ENCODE data around the gene LRRFIP1. TPM values are rescaled to one million over a fixed set of nuclear protein-coding genes. Genes with fewer than 3 reads are reported as not detected.

LRRFIP1 gene
- total and polyA plus RNA-seq, 2 of the 13 experiments (the other 11 are each of a cell fraction or from before 2014, with no cell fraction given) = 15.9 to 40.5 TPM

GRCh38 chr2:237692601-237693290 lies 65.4 kb downstream of the LRRFIP1 start (continued):
- 0 out of 2 replicates have a peak, but pooled peaks have one; percentile 36 for TF ChIP-seq SNAPC4 (CRISPR knock-in tag; IDR thresholded peaks at IDR 0.05)
- no peak for TF ChIP-seq ZNF576 (CRISPR knock-in tag; IDR thresholded peaks at IDR 0.05)
- TF ChIP-seq ZKSCAN8 (CRISPR knock-in tag; IDR thresholded peaks at IDR 0.05; ENCODE audit: borderline replicate concordance) = 0 out of 2 replicates have a peak, but pooled peaks have one; percentile 23
- TF ChIP-seq IRF9 (CRISPR knock-in tag; IDR thresholded peaks at IDR 0.05; ENCODE audit: borderline replicate concordance) = peak; percentile 80; the same call in 1 of the 2 replicates
- no peak for TF ChIP-seq PAXIP1 (CRISPR knock-in tag; conservative IDR thresholded peaks at IDR 0.05)
- TF ChIP-seq MAZ (IDR thresholded peaks at IDR 0.05; ENCODE audit: borderline replicate concordance, low read depth, low read length) = no peak
- TF ChIP-seq MAZ (CRISPR knock-in tag; IDR thresholded peaks at IDR 0.05; ENCODE audit: low read depth) = no peak
- TF ChIP-seq CREB1 (IDR thresholded peaks at IDR 0.05) = no peak
- TF ChIP-seq CREB1 (CRISPR knock-in tag; IDR thresholded peaks at IDR 0.05) = no peak
- TF ChIP-seq SP2 (CRISPR knock-in tag; IDR thresholded peaks at IDR 0.05) = no peak

Data from HepG2 (cell line).